Liver (tissue), 9 donors: ENCODE results near the gene SLC30A3. TPM values are rescaled to one million over a fixed set of nuclear protein-coding genes. Genes with fewer than 3 reads are reported as not detected.

Experiments
- DNase-seq: peaks from one replicate; pipeline ENCODE4 v3.0.0-alpha.2; 2017; ENCODE audit warnings: low spot score
- H3K27ac ChIP-seq, 2 donors: one replicate each; pipeline ENCODE4 v1.7.0; 2013; ENCODE audit warnings: inconsistent platforms in 2 of 2, low read length in 2 of 2, control low read depth in 1 of 2, low read depth in 1 of 2, mild to moderate bottlenecking in 1 of 2
- H3K27me3 ChIP-seq, 4 donors: one replicate each; pipeline versions ENCODE4 v1.6.1 to v1.7.0; 2013; ENCODE audit warnings: low read length in 3 of 4, inconsistent platforms in 1 of 4, mild to moderate bottlenecking in 1 of 4, moderate library complexity in 1 of 4; ENCODE audit not compliant: control insufficient read depth in 4 of 4, insufficient read depth in 4 of 4
- H3K36me3 ChIP-seq, 4 donors: one replicate each; pipeline versions ENCODE4 v1.6.1 to v1.7.0; 2013; ENCODE audit warnings: low read length in 3 of 4, mild to moderate bottlenecking in 3 of 4, low read depth in 1 of 4, moderate library complexity in 1 of 4; ENCODE audit not compliant: control insufficient read depth in 4 of 4, insufficient read depth in 3 of 4
- H3K4me1 ChIP-seq, 4 donors: one replicate each; pipeline versions ENCODE4 v1.6.1 to v1.7.0; 2013; ENCODE audit warnings: low read length in 3 of 4, mild to moderate bottlenecking in 3 of 4, moderate library complexity in 1 of 4; ENCODE audit not compliant: control insufficient read depth in 4 of 4, insufficient read depth in 4 of 4
- H3K4me3 ChIP-seq, 3 donors: one replicate each; pipeline versions ENCODE4 v1.6.1 to v1.7.0; 2013; ENCODE audit warnings: low read length in 3 of 3, control low read depth in 1 of 3, low read depth in 1 of 3, mild to moderate bottlenecking in 1 of 3
- H3K9ac ChIP-seq, 2 donors: one replicate each; pipeline ENCODE4 v1.7.0; 2013; ENCODE audit warnings: low read length in 2 of 2, mild to moderate bottlenecking in 2 of 2, moderate library complexity in 2 of 2, control low read depth in 1 of 2, low read depth in 1 of 2
- H3K9me3 ChIP-seq, 4 donors: one replicate each; pipeline versions ENCODE4 v1.6.1 to v1.7.0; 2013; ENCODE audit warnings: low read length in 3 of 4; ENCODE audit not compliant: control insufficient read depth in 4 of 4
- CTCF ChIP-seq: fragments of 150-350 bp; IDR thresholded peaks from 2 replicates; pipeline ENCODE4 v1.5.1; 2017; ENCODE audit warnings: improper control_type of control experiment, low read depth, low read length; ENCODE audit not compliant: missing input control
- EGR1 ChIP-seq, 2 donors: IDR thresholded peaks; 2 replicates each; pipeline ENCODE4 v1.6.1; 2016 to 2018; ENCODE audit warnings: antibody characterized with exemption in 2 of 2, low read depth in 2 of 2
- FOXA1 ChIP-seq: IDR thresholded peaks from 2 replicates; pipeline ENCODE4 v1.6.1; 2016; ENCODE audit warnings: antibody characterized with exemption
- FOXA2 ChIP-seq: IDR thresholded peaks from 2 replicates; pipeline ENCODE4 v1.6.1; 2016; ENCODE audit warnings: antibody characterized with exemption
- GABPA ChIP-seq, 2 donors: IDR thresholded peaks in 1 of 2; conservative IDR thresholded peaks in 1 of 2; 2 replicates each; pipeline ENCODE4 v1.6.1; 2016; ENCODE audit warnings: antibody characterized with exemption in 2 of 2, mild to moderate bottlenecking in 1 of 2, moderate library complexity in 1 of 2
- HNF4A ChIP-seq, 2 donors: conservative IDR thresholded peaks; 2 replicates each; pipeline ENCODE4 v1.6.1; 2016; ENCODE audit warnings: antibody characterized with exemption in 2 of 2, mild to moderate bottlenecking in 2 of 2
- HNF4G ChIP-seq: IDR thresholded peaks from 2 replicates; pipeline ENCODE4 v1.6.1; 2016; ENCODE audit warnings: antibody characterized with exemption
- JUND ChIP-seq, 2 donors: IDR thresholded peaks; 2 replicates each; pipeline ENCODE4 v1.6.1; 2016; ENCODE audit warnings: antibody characterized with exemption in 2 of 2
- SP1 ChIP-seq: IDR thresholded peaks from 2 replicates; pipeline ENCODE4 v1.6.1; 2018; ENCODE audit warnings: antibody characterized with exemption, mild to moderate bottlenecking
- TAF1 ChIP-seq: conservative IDR thresholded peaks from 2 replicates; pipeline ENCODE4 v1.6.1; 2016; ENCODE audit warnings: antibody characterized with exemption, mild to moderate bottlenecking
- YY1 ChIP-seq: IDR thresholded peaks from 2 replicates; pipeline ENCODE4 v1.6.1; 2016; ENCODE audit warnings: antibody characterized with exemption, mild to moderate bottlenecking
- ZBTB33 ChIP-seq: IDR thresholded peaks from 2 replicates; pipeline ENCODE4 v1.6.1; 2016; ENCODE audit warnings: antibody characterized with exemption
- WGBS: extraction: QIAGEN DNeasy Blood & Tissue Kit; methylation state at CpG from one replicate; pipeline ENCODE4 v1.1.7; 2013; 5-methylcytosine and 5-hydroxymethylcytosine counted together
- polyA plus RNA-seq, 2 donors: library from polyadenylated mRNA; stranded (reverse) in 1 of 2; unstranded in 1 of 2; fragments of 200-250 nt in 1 of 2; fragments of >200 nt in 1 of 2; fragmentation: Nextera tagmentation in 1 of 2; extraction: Ambion mirVana in 1 of 2; gene quantifications; one replicate each; pipeline versions ENCODE4 v1.2.1 to v1.2.3, GENCODE V29; 2013 to 2015
- total RNA-seq, 2 donors: library from RNA; depleted of rRNA; stranded (reverse); fragments of >200 nt; gene quantifications; one replicate each; pipeline ENCODE4 v1.2.3, GENCODE V29; 2014
- TF ChIP-seq, protein P1 (sequence below): IDR thresholded peaks from 2 replicates; pipeline ENCODE4 v1.6.1; 2016; ENCODE audit warnings: antibody characterized with exemption, mild to moderate bottlenecking
- TF ChIP-seq, protein P2 (sequence below): IDR thresholded peaks from 2 replicates; pipeline ENCODE4 v1.6.1; 2016; ENCODE audit warnings: antibody characterized with exemption
- TF ChIP-seq, protein P3 (sequence below): IDR thresholded peaks from 2 replicates; pipeline ENCODE4 v1.6.1; 2016; ENCODE audit warnings: antibody characterized with exemption
- donor health status: healthy.
- donor health status: healthy.
- donor health status: healthy.
- donor health status: healthy.
- donor health status: healthy.

SLC30A3 gene
- total and polyA plus RNA-seq, 4 donors: 0.20 TPM; not detected in 3

DNA sequence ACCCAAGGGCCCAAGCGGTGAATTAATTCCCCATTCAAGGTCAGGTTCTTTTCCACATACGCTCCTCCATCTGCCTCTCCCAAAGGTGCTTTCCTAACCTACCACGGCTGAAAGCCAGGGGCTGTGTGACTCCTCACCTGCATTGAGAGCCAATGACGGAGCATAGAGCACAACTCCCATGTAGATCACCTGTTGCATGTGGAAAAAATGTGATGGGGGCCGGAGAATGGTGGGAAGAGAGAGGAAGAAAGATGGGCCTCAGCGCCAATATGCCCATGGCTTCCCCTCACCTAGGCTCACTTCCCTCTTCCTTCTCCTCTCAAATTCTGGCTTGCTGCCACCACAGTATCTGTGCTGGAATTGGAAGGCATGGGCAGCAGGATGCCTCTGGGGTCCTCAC, 56.5 kb downstream of the SLC30A3 start (continued):
- TF ChIP-seq, protein P1, sequence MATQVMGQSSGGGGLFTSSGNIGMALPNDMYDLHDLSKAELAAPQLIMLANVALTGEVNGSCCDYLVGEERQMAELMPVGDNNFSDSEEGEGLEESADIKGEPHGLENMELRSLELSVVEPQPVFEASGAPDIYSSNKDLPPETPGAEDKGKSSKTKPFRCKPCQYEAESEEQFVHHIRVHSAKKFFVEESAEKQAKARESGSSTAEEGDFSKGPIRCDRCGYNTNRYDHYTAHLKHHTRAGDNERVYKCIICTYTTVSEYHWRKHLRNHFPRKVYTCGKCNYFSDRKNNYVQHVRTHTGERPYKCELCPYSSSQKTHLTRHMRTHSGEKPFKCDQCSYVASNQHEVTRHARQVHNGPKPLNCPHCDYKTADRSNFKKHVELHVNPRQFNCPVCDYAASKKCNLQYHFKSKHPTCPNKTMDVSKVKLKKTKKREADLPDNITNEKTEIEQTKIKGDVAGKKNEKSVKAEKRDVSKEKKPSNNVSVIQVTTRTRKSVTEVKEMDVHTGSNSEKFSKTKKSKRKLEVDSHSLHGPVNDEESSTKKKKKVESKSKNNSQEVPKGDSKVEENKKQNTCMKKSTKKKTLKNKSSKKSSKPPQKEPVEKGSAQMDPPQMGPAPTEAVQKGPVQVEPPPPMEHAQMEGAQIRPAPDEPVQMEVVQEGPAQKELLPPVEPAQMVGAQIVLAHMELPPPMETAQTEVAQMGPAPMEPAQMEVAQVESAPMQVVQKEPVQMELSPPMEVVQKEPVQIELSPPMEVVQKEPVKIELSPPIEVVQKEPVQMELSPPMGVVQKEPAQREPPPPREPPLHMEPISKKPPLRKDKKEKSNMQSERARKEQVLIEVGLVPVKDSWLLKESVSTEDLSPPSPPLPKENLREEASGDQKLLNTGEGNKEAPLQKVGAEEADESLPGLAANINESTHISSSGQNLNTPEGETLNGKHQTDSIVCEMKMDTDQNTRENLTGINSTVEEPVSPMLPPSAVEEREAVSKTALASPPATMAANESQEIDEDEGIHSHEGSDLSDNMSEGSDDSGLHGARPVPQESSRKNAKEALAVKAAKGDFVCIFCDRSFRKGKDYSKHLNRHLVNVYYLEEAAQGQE: no peak
- TF ChIP-seq YY1: no peak
- TF ChIP-seq, protein P2, sequence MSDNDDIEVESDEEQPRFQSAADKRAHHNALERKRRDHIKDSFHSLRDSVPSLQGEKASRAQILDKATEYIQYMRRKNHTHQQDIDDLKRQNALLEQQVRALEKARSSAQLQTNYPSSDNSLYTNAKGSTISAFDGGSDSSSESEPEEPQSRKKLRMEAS: no peak

GRCh38 chr2:27205206-27205605, 57.6 kb downstream of the SLC30A3 start:
- 92% methylated on average over 8 of the region's 8 CpGs for WGBS
- peaks cover 9 to 77% (median 47%) of the 10 kb centered on the region in 4 donors for H3K36me3 ChIP-seq

More at GRCh38 chr2:27205206-27205605, 57.6 kb downstream of the SLC30A3 start:
- Histone ChIP-seq H3K27ac (no peak overlapping the region), H3K9me3 (no peaks in the 10 kb centered on the region), H3K27me3 (no peaks in the 10 kb centered on the region), H3K4me3 (no peak overlapping the region), H3K9ac (no peak overlapping the region), H3K4me1 (peaks cover 0 to 5% (median 0%) of the 10 kb centered on the region in 4 donors)
- DNase-seq: no peak
- TF ChIP-seq YY1 (no peak), CTCF (no peak), GABPA (IDR thresholded peaks at IDR 0.05 in 1 of 2, conservative IDR thresholded peaks at IDR 0.05 in 1 of 2) (no peak), HNF4A (conservative IDR thresholded peaks at IDR 0.05) (no peak), HNF4G (no peak), EGR1 (IDR thresholded peaks at IDR 0.05; ENCODE audit: low read depth in 2 of 2) (no peak), SP1 (no peak), ZBTB33 (no peak), TAF1 (no peak), JUND (IDR thresholded peaks at IDR 0.05) (no peak), FOXA2 (no peak), FOXA1 (no peak)
- TF ChIP-seq, protein P1: no peak
- TF ChIP-seq, protein P3, sequence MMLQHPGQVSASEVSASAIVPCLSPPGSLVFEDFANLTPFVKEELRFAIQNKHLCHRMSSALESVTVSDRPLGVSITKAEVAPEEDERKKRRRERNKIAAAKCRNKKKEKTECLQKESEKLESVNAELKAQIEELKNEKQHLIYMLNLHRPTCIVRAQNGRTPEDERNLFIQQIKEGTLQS: no peak
